Inflammatory macrophage treated with lipopolysaccharide for 1 hour (primary cell): ENCODE results near the gene SEMA6C.

Experiments used
- DNase-seq, 2 donors: peaks; one replicate each; pipeline ENCODE4 v3.0.0-alpha.2; 2020 to 2022

The SEMA6C gene

DNA sequence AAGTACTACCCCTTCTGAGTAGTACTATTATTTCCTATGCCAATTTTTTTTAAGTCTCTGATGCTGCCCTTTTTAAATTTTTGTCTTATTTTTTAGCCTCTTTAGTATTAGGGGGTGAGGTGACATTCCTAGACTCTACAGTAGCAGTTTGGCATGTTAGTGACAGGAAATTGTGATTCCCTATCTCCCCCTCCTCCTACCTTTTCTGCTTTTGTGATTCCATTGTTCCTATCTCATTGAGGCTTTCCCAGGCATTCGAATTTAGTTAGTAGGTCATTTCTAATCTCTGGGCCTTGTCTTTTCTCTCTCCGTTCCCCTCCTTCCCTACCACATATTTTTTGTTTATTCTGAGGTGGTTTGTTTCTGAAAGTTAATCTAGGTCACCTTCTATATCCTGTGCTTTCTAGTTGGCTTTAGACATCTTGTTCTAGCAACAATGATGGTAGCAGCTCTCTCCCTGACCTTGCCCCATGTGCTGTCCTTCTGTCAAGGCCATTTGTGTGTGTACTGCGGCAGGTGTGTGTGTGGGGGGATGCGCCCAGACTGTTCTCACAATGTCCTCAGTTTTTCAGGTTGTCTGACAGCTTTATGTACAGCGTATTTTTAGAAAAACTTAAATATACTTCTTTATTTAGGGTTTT, 21.5 kb downstream of the SEMA6C start:
- no peak for DNase-seq

GRCh38 chr1:151113877-151114276, 32.6 kb downstream of the SEMA6C start:
- no peak for DNase-seq

DNA sequence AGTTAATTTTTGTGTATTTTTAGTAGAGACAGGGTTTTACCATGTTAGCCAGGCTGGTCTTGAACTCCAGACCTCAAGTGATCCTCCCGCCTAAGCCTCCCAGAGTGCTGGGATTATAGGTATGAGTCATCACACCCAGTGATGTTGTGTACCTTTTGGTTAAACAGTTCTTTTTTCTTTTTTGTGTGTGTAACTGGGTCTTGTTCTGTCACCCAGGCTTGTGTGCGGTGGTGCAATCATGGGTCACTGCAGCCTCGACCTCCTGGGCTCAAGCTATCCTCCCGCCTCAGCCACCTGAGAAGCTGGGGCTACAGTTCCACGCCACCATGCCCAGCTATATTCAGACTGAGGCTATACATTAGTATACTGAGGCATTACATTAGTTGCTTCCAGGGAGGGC, 38.1 kb downstream of the SEMA6C start:
- DNase-seq = no peak

- peak in 1 of 2 donors; percentile 6 for DNase-seq
Measured at GRCh38 chr1:151106894-151107293, 39.5 kb downstream of the SEMA6C start.

GRCh38 chr1:151104630-151105029, 41.8 kb downstream of the SEMA6C start:
- no peak for DNase-seq

DNA sequence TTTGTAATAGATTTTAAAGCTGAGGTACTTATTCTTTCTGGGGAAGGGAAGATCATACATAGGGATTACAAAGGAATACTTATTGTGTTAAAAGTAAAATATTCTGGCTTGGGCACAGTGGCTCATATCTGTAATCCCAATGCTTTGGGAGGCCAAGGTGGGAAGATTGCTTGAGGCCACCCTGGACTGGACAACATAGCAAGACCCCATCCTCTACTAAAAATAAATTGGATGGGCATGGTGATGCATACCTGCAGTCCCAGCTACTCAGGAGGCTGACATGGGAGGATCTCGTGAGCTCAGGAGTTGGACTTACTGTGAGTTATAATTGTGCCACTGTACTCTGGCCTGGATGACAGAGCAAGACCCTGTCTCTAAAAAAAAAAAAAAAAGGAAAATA, 48.3 kb downstream of the SEMA6C start:
- DNase-seq = no peak

GRCh38 chr1:151097426-151097825, 49.0 kb downstream of the SEMA6C start:
- DNase-seq = peak in 1 of 2 donors; percentile 5

DNA sequence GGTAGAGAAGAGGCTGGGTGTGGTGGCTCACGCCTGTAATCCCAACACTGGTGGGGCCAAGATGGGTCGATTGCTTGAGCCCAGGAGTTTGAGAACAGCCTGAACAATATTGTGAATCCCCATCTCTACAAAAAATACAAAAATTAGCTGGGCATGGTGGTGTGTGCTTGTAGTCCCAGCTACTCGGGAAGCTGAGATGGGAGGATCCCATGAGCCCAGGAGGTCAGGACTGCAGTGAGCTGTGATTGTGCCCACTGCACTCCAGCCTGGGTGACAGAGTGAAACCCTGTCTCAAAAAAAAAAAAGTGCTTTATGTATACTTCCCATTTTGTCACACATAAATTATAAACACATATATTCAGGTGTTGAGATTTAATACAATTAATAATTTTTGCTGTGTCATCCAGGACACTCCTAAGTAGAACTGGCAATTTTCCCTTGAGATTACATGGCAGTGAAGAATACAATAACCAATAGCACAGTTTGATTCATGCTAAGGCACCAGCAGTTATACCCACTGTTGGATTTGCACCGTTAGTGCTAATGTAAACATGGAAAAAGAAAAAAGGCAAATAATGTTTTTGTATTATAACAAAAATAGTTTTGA, 60.4 kb downstream of the SEMA6C start:
- DNase-seq = no peak
